Stimulated activated memory B cell treated with anti-CD40 and anti-IgM and Interleukin-4, amounts not matched to agents 10 μg/mL and 1 μg/mL and 100 μg/mL, for 72 hours (primary cell): Measurements from ENCODE around the gene POR.
"Not testable (repeated sequence)": the region's sequence is repeated elsewhere in the genome, so short reads cannot be mapped to it uniquely, and the experiment has no call there.

ENCODE experiments used
- ATAC-seq: fragments of 150-1000 bp; cut with Tn5 transposase; 2 replicates; pipeline ENCODE4 v1.10.0; 2021
- H3K27ac Mint-ChIP-seq: one replicate; pipeline ENCODE4 v1.8.0; 2022; ENCODE audit warnings: mild to moderate bottlenecking, mixed read lengths
- H3K27me3 Mint-ChIP-seq: one replicate; pipeline ENCODE4 v1.8.0; 2022; ENCODE audit warnings: mixed read lengths
- H3K36me3 Mint-ChIP-seq: one replicate; pipeline ENCODE4 v1.8.0; 2022; ENCODE audit warnings: mixed read lengths
- H3K4me1 Mint-ChIP-seq: one replicate; pipeline ENCODE4 v1.8.0; 2022; ENCODE audit warnings: mixed read lengths
- H3K4me3 Mint-ChIP-seq: one replicate; pipeline ENCODE4 v1.8.0; 2022; ENCODE audit warnings: mild to moderate bottlenecking, moderate library complexity, mixed read lengths
- H3K9me3 Mint-ChIP-seq: one replicate; pipeline ENCODE4 v1.8.0; 2022; ENCODE audit warnings: mixed read lengths

Gene POR

DNA sequence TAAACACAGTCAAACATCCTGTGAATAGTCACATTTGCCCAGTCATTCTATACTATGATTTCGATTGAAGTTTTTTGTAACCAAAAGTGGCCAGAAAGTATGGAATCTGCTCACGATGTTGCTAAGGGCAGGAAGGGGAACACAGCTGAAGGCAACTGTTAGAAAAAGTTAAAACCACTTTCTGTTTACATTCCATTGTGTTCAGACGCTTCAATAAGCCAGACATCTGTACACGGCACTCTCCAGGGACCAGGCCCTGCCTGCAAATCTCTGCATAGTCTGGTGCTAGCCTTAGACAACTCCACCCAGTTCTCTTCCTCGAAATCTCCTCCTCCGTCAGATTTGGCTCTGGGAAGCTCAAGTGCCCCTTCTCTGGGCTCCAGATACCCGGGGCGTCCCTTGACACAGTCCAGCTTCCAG is 96.5 kb downstream of the POR start:
- no peak for ATAC-seq
- Mint-ChIP-seq H3K4me3 (no peak overlapping the region), H3K36me3 (peaks cover 42% of the 10 kb centered on the region), H3K27ac (peak overlapping the region; percentile 55), H3K4me1 (peaks cover 37% of the 10 kb centered on the region), H3K27me3 (no peaks in the 10 kb centered on the region), H3K9me3 (no peaks in the 10 kb centered on the region)

DNA sequence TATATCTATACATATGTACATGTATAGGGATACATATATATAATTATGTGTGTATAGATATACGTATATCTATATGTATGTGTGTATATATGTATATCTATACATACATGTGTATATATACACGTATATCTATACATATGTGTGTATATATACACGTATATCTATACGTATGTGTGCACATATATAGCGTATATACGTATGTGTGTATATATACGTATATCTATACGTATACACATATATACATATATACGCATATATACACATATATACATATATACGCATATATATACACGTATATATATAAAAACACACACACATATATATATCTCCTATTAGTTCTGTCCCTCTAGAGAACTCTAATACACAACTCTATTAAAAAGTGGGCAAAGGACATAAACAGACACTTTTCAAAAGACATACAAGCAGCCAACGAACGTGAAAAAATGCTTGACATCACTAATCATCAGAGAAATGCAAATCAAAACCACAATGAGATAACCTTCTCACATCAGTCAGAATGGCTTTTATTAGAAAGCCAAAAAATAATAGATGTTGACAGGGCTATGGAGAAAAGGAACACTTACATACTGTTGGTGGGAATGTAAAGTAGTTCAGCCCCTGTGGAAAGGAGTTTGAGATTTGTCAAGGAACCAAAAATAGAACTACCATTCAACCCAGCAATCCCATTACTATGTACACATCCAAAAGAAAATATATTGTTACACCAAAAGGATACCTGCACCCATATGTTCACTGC is 101.4 kb downstream of the POR start:
- Mint-ChIP-seq H3K9me3 (no peaks in the 10 kb centered on the region), H3K27me3 (no peaks in the 10 kb centered on the region), H3K36me3 (peaks cover 51% of the 10 kb centered on the region), H3K4me1 (peaks cover 6% of the 10 kb centered on the region), H3K27ac (no peak overlapping the region), H3K4me3 (no peak overlapping the region)
- ATAC-seq = no peak

DNA sequence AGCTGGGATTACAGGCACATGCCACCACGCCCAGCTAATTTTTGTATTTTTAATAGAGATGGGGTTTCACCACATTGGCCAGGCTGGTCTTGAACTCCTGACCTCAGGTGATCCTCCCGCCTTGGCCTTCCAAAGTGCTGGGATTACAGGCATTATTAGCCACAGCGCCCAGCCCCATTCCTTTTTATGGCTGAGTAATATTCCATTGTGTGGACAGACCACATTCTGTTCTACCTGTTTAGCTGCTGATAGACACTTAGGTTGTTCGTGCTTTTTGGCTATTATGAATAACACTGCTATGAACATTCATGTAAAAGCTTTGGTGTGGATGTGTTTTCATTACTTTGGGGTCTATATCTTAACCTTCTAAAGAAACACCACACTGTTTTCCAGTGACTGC is 103.6 kb downstream of the POR start:
- peaks cover 45% of the 10 kb centered on the region for H3K36me3 Mint-ChIP-seq
- not testable (repeated sequence) for H3K27ac Mint-ChIP-seq, H3K9me3 Mint-ChIP-seq, H3K4me3 Mint-ChIP-seq, H3K4me1 Mint-ChIP-seq, ATAC-seq, H3K27me3 Mint-ChIP-seq

DNA sequence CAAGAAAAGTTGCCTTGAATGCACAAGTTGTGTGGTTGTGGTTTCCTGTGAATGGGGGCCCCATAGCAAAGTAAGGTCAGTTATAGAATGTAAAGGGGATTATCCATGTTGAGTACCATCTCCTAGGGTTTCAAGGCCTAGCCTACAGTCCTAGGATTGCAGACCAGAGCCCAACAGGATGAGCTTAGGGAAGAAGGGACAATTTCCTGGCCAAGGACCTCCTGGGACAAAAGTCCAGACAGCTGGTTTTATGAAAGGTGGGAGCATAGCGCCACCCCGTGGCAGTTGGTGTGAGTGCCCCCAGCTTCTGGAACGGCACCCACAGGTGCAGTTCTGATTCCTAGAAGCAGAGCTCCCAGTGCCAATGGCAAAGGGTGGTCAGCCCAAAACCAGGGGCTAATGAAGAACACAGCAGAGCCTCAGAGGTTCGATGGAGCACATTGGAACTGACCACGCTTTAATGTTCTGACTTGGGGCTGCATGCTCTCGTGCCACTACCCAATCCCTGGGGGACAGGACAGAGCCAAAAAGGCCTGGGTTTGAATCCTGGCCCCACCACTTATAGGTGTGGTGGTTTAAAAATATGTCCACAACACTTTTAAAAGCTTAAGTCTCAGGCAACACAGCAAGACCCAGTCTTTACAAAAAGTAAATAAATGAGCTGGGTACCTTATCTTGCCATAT is 105.2 kb downstream of the POR start:
- Mint-ChIP-seq H3K36me3 (peaks cover 54% of the 10 kb centered on the region), H3K27ac (no peak overlapping the region), H3K27me3 (no peaks in the 10 kb centered on the region), H3K4me1 (peaks cover 10% of the 10 kb centered on the region), H3K9me3 (no peaks in the 10 kb centered on the region), H3K4me3 (no peak overlapping the region)
- ATAC-seq = no peak

DNA sequence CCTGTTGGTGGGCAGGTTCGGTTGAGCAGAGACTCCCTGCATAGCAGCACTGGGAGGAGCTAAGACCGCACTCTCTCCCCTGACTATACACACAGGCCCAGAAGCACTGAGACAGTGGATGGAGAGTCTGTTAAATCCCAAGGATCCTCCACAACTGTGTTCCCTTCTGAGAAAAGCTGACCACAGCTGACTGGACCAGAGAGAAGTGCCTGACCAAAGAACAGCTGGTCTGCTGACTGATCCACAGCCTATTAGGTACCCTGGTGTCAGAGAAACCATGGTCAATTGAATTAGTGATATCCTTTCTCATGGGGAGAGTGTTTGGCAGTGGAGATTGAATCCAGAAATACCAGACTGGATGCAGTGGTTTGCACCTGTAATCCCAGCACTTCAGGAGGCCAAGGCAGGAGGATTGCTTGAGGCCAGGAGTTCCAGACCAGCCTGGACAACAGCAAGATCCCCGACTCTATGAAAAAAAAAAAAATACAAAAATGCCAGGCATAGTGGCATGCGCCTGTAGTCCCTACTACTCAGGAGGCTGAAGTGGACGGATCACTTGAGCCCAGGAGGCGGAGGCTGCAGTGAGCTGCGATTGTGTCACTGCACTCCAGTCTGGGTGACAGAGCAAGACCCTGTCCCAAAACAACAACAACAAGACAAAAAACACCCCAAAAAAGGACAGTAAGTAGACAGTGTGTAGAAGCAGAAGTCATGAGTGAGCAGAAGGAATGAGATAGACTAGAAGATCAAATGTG is 107.2 kb downstream of the POR start:
- Mint-ChIP-seq H3K36me3 (peaks cover 64% of the 10 kb centered on the region), H3K4me1 (peaks cover 10% of the 10 kb centered on the region), H3K27me3 (no peaks in the 10 kb centered on the region), H3K4me3 (no peak overlapping the region), H3K9me3 (no peaks in the 10 kb centered on the region), H3K27ac (no peak overlapping the region)
- ATAC-seq = no peak

DNA sequence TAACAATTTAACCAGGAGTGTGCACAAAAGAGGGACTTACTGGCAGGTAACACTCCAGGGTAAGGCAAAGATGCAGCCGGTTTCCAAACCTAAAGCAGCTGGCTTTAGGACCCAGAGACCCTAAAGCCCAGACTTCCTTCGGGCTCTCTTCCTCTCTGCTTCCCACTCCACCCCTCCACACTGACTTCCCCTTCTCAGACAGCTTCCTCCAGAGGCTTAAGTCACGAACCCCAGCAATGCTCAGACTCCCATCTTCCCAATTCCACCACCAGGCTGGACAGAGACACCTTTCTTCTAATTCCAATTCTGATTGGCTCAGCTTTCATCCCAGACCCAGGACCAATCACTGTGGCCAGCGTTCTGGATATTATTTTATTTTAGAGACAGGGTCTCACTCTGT is 108.0 kb downstream of the POR start:
- Mint-ChIP-seq H3K36me3 (peaks cover 61% of the 10 kb centered on the region), H3K27me3 (no peaks in the 10 kb centered on the region), H3K4me1 (peaks cover 10% of the 10 kb centered on the region), H3K4me3 (no peak overlapping the region), H3K9me3 (no peaks in the 10 kb centered on the region), H3K27ac (no peak overlapping the region)
- no peak for ATAC-seq

DNA sequence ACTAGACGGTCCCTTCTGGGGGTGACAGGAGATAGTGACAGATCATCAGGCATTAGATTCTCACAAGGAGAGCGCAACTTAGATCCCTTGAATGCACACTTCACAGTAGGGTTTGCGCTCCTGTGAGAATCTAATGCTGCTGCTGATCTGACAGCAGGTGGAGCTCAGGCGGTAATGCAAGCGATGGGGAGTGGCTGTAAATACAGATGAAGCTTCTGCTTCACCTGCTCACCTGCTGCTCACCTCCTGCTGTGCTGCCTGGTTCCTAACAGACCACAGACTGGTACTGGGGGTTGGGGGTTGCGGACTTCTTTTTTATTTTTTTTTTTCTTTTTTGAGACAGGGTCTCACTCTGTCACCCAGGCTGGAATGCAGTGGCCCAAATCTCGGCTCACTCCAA is 114.7 kb downstream of the POR start:
- ATAC-seq, H3K4me1 Mint-ChIP-seq, H3K27me3 Mint-ChIP-seq, H3K4me3 Mint-ChIP-seq, H3K27ac Mint-ChIP-seq, H3K9me3 Mint-ChIP-seq: not testable (repeated sequence)
- peaks cover 37% of the 10 kb centered on the region for H3K36me3 Mint-ChIP-seq

DNA sequence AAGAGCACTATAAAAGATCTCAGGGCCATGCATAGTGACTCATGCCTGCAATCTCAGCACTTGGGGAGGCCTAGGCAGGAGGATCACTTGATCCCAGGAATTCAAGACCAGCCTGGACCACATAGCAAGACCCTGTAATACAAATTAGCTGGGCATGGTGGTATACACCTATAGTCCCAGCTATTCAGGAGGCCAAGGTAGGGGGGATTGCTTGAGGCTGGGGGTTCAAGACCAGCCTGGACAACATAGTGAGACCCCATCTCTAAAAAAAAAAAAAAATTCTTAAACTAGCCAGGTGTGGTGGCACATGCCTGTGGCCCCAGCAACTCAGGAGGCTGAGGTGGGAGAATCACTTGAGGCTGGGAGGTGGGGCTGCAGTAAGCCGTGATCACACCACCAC is 117.0 kb downstream of the POR start:
- Mint-ChIP-seq H3K27ac (no peak overlapping the region), H3K36me3 (peaks cover 21% of the 10 kb centered on the region), H3K27me3 (no peaks in the 10 kb centered on the region), H3K4me3 (no peak overlapping the region), H3K9me3 (no peaks in the 10 kb centered on the region), H3K4me1 (no peaks in the 10 kb centered on the region)
- ATAC-seq = no peak
